ENCODE results near the gene ZFP57.

Gene ZFP57

GRCh38 chr6:29655658-29656057, 25.3 kb downstream of the ZFP57 start:
- DNase-seq (ENCODE audit: low spot score), result no peak

- DNase-seq (ENCODE audit: low spot score), result peak; percentile 62
Observed at GRCh38 chr6:29653452-29654038, 27.4 kb downstream of the ZFP57 start.

GRCh38 chr6:29652198-29652584, 28.8 kb downstream of the ZFP57 start:
- DNase-seq (ENCODE audit: low spot score), result no peak

GRCh38 chr6:29651413-29652197, 29.3 kb downstream of the ZFP57 start:
- DNase-seq (ENCODE audit: low spot score), result peak; percentile 65

GRCh38 chr6:29649701-29650673, 31.0 kb downstream of the ZFP57 start:
- DNase-seq (ENCODE audit: low spot score), result peak; percentile 97

- DNase-seq (ENCODE audit: low spot score), result peak; percentile 60
Observed at GRCh38 chr6:29647927-29648642, 32.9 kb downstream of the ZFP57 start.

GRCh38 chr6:29641430-29642148, 39.4 kb downstream of the ZFP57 start:
- DNase-seq (ENCODE audit: low spot score), result no peak

GRCh38 chr6:29637247-29637646, 43.7 kb downstream of the ZFP57 start:
- no peak for DNase-seq (ENCODE audit: low spot score)

- no peak for DNase-seq (ENCODE audit: low spot score)
Observed at GRCh38 chr6:29633534-29633905, 47.4 kb downstream of the ZFP57 start.

- DNase-seq (ENCODE audit: low spot score), result peak; percentile 98
Observed at GRCh38 chr6:29632789-29633533, 48.0 kb downstream of the ZFP57 start, which contains the start of gene GABBR1. TSS of gene GABBR1 (minus strand) at chr6:29633183. CDS start at chr6:29632385, 798 bp downstream.

GRCh38 chr6:29631860-29632731, 48.9 kb downstream of the ZFP57 start:
- peak; percentile 68 for DNase-seq (ENCODE audit: low spot score)

GRCh38 chr6:29631209-29631810, 49.6 kb downstream of the ZFP57 start:
- no peak for DNase-seq (ENCODE audit: low spot score)

- no peak for DNase-seq (ENCODE audit: low spot score)
Observed at GRCh38 chr6:29630315-29630714, 50.6 kb downstream of the ZFP57 start.

GRCh38 chr6:29629571-29629970, 51.4 kb downstream of the ZFP57 start:
- DNase-seq (ENCODE audit: low spot score), result no peak

GRCh38 chr6:29628419-29629281, 52.3 kb downstream of the ZFP57 start:
- DNase-seq (ENCODE audit: low spot score), result peak; percentile 91

GRCh38 chr6:29627755-29628418, 53.1 kb downstream of the ZFP57 start:
- peak; percentile 91 for DNase-seq (ENCODE audit: low spot score)

GRCh38 chr6:29626948-29627754, 53.8 kb downstream of the ZFP57 start:
- no peak for DNase-seq (ENCODE audit: low spot score)
